Neural progenitor cell (in vitro differentiated cells): ENCODE data around the gene CD96. TPM values are rescaled to one million over a fixed set of nuclear protein-coding genes. Genes with fewer than 3 reads are reported as not detected.

Source experiments
- DNase-seq: peaks from one replicate; pipeline ENCODE4 v3.0.0-alpha.2; 2016; ENCODE audit warnings: low spot score
- H2AFZ ChIP-seq: fragments of 200-600 bp; sonication (generic); replicated peaks from 2 replicates; pipeline ENCODE4 v1.6.1; 2016; ENCODE audit warnings: antibody characterized with exemption
- H3F3A ChIP-seq: fragments of 200-600 bp; sonication (generic); 2 replicates; pipeline ENCODE4 v1.6.1; 2016; ENCODE audit warnings: antibody characterized with exemption, low read depth
- H3K27ac ChIP-seq: fragments of 200-600 bp; sonication (generic); 2 replicates; pipeline ENCODE4 v1.5.1; 2016; ENCODE audit warnings: mild to moderate bottlenecking
- H3K27me3 ChIP-seq: fragments of 200-600 bp; sonication (generic); 2 replicates; pipeline ENCODE4 v1.6.1; 2016; ENCODE audit warnings: mild to moderate bottlenecking, moderate library complexity
- H3K36me3 ChIP-seq: fragments of 200-600 bp; sonication (generic); 2 replicates; pipeline ENCODE4 v1.5.1; 2016
- H3K4me1 ChIP-seq: fragments of 200-600 bp; sonication (generic); 2 replicates; pipeline ENCODE4 v1.6.1; 2016; ENCODE audit warnings: mixed run types
- H3K4me2 ChIP-seq: fragments of 200-600 bp; sonication (generic); 2 replicates; pipeline ENCODE4 v1.6.1; 2016
- H3K4me3 ChIP-seq: fragments of 200-600 bp; sonication (generic); 2 replicates; pipeline ENCODE4 v1.5.1; 2016
- H3K79me2 ChIP-seq: fragments of 200-600 bp; sonication (generic); 2 replicates; pipeline ENCODE4 v1.6.1; 2016; ENCODE audit warnings: low read depth
- H3K9ac ChIP-seq: fragments of 200-600 bp; sonication (generic); 2 replicates; pipeline ENCODE4 v1.6.1; 2016
- H3K9me3 ChIP-seq: fragments of 200-600 bp; sonication (generic); 2 replicates; pipeline ENCODE4 v1.5.1; 2016; ENCODE audit warnings: low read depth
- H4K20me1 ChIP-seq: fragments of 200-600 bp; sonication (generic); 2 replicates; pipeline ENCODE4 v1.6.1; 2016; ENCODE audit warnings: low read depth
- H3K27ac Mint-ChIP-seq: 3 replicates; pipeline ENCODE4 v1.8.0; 2021; ENCODE audit warnings: mixed read lengths
- H3K27me3 Mint-ChIP-seq: 2 replicates; pipeline ENCODE4 v1.8.0; 2022; ENCODE audit warnings: low read depth, mild to moderate bottlenecking, inconsistent platforms, moderate library complexity, mixed read lengths; ENCODE audit not compliant: insufficient read depth
- H3K36me3 Mint-ChIP-seq: 3 replicates; pipeline ENCODE4 v1.8.0; 2021; ENCODE audit warnings: mixed read lengths
- H3K4me1 Mint-ChIP-seq: 3 replicates; pipeline ENCODE4 v1.8.0; 2021; ENCODE audit warnings: mixed read lengths
- H3K4me3 Mint-ChIP-seq: 3 replicates; pipeline ENCODE4 v1.8.0; 2021; ENCODE audit warnings: mild to moderate bottlenecking, moderate library complexity, mixed read lengths
- H3K9me3 Mint-ChIP-seq: 3 replicates; pipeline ENCODE4 v1.8.0; 2020; ENCODE audit warnings: mixed read lengths
- CTCF ChIP-seq: fragments of 200-600 bp; sonication (generic); IDR thresholded peaks from 2 replicates; pipeline ENCODE4 v1.5.1; 2017; ENCODE audit warnings: antibody characterized with exemption, mild to moderate bottlenecking
- EZH2 ChIP-seq: fragments of 200-600 bp; sonication (generic); IDR thresholded peaks from 2 replicates; pipeline ENCODE4 v1.6.1; 2017; ENCODE audit warnings: antibody characterized with exemption, mild to moderate bottlenecking, moderate library complexity
- EZH2phosphoT487 ChIP-seq: fragments of 200-600 bp; sonication (generic); IDR thresholded peaks from 2 replicates; pipeline ENCODE4 v1.6.1; 2017; ENCODE audit warnings: antibody characterized with exemption
- total RNA-seq: library from RNA; depleted of rRNA; stranded (reverse); fragments of >200 nt; gene quantifications from 2 replicates; pipeline ENCODE4 v1.2.3, GENCODE V29; 2015; ENCODE audit warnings: low replicate concordance

Gene CD96
- total RNA-seq, 1 donor from 2014 or later = not detected

- H3F3A ChIP-seq = no peaks in the 10 kb centered on the region
- no peak overlapping the region for H3K4me2 ChIP-seq
Measured at GRCh38 chr3:111666041-111666735, 124.2 kb downstream of the CD96 start.

GRCh38 chr3:111667170-111667569 lies 125.2 kb downstream of the CD96 start:
- Histone ChIP-seq H3K4me3 (no peak overlapping the region), H3K27ac (no peak overlapping the region), H3K36me3 (no peaks in the 10 kb centered on the region), H3K4me2 (no peak overlapping the region), H3K4me1 (no peaks in the 10 kb centered on the region), H4K20me1 (no peaks in the 10 kb centered on the region), H2AFZ (no peak overlapping the region), H3K79me2 (no peaks in the 10 kb centered on the region), H3F3A (no peaks in the 10 kb centered on the region), H3K9ac (no peak overlapping the region), H3K9me3 (no peaks in the 10 kb centered on the region), H3K27me3 (peaks cover 2% of the 10 kb centered on the region)
- Mint-ChIP-seq H3K4me1 (peaks cover 5% of the 10 kb centered on the region), H3K27me3 (peaks cover 3% of the 10 kb centered on the region), H3K9me3 (peaks cover 17% of the 10 kb centered on the region), H3K27ac (no peak overlapping the region), H3K36me3 (no peaks in the 10 kb centered on the region), H3K4me3 (no peak overlapping the region)
- no peak for TF ChIP-seq CTCF
- DNase-seq = no peak

More at GRCh38 chr3:111666041-111666735, 124.2 kb downstream of the CD96 start:
- Histone ChIP-seq H3K36me3 (no peaks in the 10 kb centered on the region), H3K79me2 (no peaks in the 10 kb centered on the region), H3K9ac (no peak overlapping the region), H4K20me1 (no peaks in the 10 kb centered on the region), H3K27me3 (no peaks in the 10 kb centered on the region), H2AFZ (no peak overlapping the region), H3K27ac (no peak overlapping the region), H3K9me3 (no peaks in the 10 kb centered on the region), H3K4me3 (no peak overlapping the region), H3K4me1 (no peaks in the 10 kb centered on the region)
- Mint-ChIP-seq H3K4me3 (no peak overlapping the region), H3K9me3 (peaks cover 25% of the 10 kb centered on the region), H3K27ac (no peak overlapping the region), H3K36me3 (no peaks in the 10 kb centered on the region), H3K27me3 (no peaks in the 10 kb centered on the region), H3K4me1 (peaks cover 5% of the 10 kb centered on the region)
- TF ChIP-seq EZH2phosphoT487 (no peak), CTCF (no peak)
- DNase-seq = no peak

GRCh38 chr3:111667621-111668239 lies 125.7 kb downstream of the CD96 start:
- H3K9ac ChIP-seq = no peak overlapping the region
- no peaks in the 10 kb centered on the region for H3K4me1 ChIP-seq
- no peaks in the 10 kb centered on the region for H3K79me2 ChIP-seq
- TF ChIP-seq CTCF = no peak
- TF ChIP-seq EZH2 = no peak
- TF ChIP-seq EZH2phosphoT487 = no peak
- Mint-ChIP-seq H3K4me1 (peaks cover 5% of the 10 kb centered on the region), H3K4me3 (no peak overlapping the region), H3K27ac (no peak overlapping the region), H3K9me3 (peaks cover 12% of the 10 kb centered on the region), H3K36me3 (no peaks in the 10 kb centered on the region), H3K27me3 (peaks cover 3% of the 10 kb centered on the region)
- no peaks in the 10 kb centered on the region for H3K9me3 ChIP-seq
- no peaks in the 10 kb centered on the region for H3F3A ChIP-seq
- no peak overlapping the region for H3K4me3 ChIP-seq
- no peak for DNase-seq
- no peak overlapping the region for H2AFZ ChIP-seq
- peaks cover 8% of the 10 kb centered on the region for H3K27me3 ChIP-seq
- no peaks in the 10 kb centered on the region for H4K20me1 ChIP-seq
- H3K4me2 ChIP-seq = no peak overlapping the region
- H3K36me3 ChIP-seq = no peaks in the 10 kb centered on the region
- H3K27ac ChIP-seq = no peak overlapping the region
